Right hindlimb (tissue), 1 donor: ENCODE data around the gene DLX5.

ENCODE experiments used
- DNase-seq: peaks from one replicate; pipeline ENCODE4 v3.0.0-alpha.2; 2018

DLX5 gene

GRCh38 chr7:96989859-96990317, 34.7 kb downstream of the DLX5 start:
- no peak for DNase-seq

- DNase-seq: no peak
Measured at GRCh38 chr7:96989241-96989858, 35.3 kb downstream of the DLX5 start.

- DNase-seq: no peak
Measured at GRCh38 chr7:96987719-96988118, 36.9 kb downstream of the DLX5 start.

- DNase-seq: no peak
Measured at GRCh38 chr7:96986901-96987300, 37.7 kb downstream of the DLX5 start.

GRCh38 chr7:96985992-96986391, 38.6 kb downstream of the DLX5 start:
- no peak for DNase-seq

GRCh38 chr7:96982586-96982985, 42.0 kb downstream of the DLX5 start:
- DNase-seq: no peak

GRCh38 chr7:96979551-96980276, 44.9 kb downstream of the DLX5 start:
- no peak for DNase-seq

- no peak for DNase-seq
Measured at GRCh38 chr7:96977445-96977844, 47.2 kb downstream of the DLX5 start.

- no peak for DNase-seq
Measured at GRCh38 chr7:96976106-96976505, 48.5 kb downstream of the DLX5 start.

GRCh38 chr7:96973986-96974385, 50.6 kb downstream of the DLX5 start:
- no peak for DNase-seq

- DNase-seq: no peak
Measured at GRCh38 chr7:96970739-96971138, 53.9 kb downstream of the DLX5 start.
